Fibroblast of skin of right biceps (primary cell): ENCODE measurements around the gene HTR1E.
"Not testable (repeated sequence)": the region's sequence is repeated elsewhere in the genome, so short reads cannot be mapped to it uniquely, and the experiment has no call there.

Experiments used
- DNase-seq: peaks from one replicate; pipeline ENCODE4 v3.0.0-alpha.2; 2013

Gene HTR1E, protein sequence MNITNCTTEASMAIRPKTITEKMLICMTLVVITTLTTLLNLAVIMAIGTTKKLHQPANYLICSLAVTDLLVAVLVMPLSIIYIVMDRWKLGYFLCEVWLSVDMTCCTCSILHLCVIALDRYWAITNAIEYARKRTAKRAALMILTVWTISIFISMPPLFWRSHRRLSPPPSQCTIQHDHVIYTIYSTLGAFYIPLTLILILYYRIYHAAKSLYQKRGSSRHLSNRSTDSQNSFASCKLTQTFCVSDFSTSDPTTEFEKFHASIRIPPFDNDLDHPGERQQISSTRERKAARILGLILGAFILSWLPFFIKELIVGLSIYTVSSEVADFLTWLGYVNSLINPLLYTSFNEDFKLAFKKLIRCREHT

GRCh38 chr6:86937219-86938079 is at the start of gene HTR1E:
HTR1E (plus strand) TSS chr6:86937528; CDS start chr6:87015335, 77,807 bp downstream.
- no peak for DNase-seq

DNA sequence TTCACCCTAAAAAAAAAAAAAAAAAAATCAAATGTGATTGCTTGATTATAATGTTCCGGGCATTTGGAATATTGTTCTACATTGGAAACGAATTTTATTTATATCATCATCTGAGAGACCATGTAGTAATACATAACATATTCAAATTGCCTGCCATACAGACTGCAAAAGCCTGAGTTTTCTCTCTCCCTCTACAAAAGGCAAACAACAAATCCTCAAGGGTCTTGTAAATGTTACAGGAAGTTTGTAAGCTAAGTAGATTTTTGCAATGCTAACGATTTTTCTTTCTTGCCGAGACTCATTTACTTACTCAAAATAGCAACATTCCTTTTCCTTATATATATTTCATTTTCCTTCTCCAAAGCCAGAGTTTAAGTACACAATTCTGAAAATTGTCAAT is 49.0 kb upstream of the HTR1E start:
- DNase-seq = no peak

DNA sequence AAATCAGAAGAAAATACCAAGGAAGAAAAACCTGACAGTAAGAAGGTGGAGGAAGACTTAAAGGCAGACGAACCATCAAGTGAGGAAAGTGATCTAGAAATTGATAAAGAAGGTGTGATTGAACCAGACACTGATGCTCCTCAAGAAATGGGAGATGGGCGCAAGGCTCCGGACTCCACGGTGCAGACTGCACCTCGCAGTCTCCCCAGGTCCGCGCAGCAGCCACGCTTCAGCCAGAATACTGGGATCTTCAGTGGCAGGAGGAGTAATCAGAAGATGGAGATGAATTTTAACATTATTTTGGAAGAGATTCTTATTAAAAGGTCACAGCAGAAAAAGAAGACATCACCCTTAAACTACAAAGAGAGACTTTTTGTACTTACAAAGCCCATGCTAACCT is 40.1 kb upstream of the HTR1E start:
- not testable (repeated sequence) for DNase-seq

DNA sequence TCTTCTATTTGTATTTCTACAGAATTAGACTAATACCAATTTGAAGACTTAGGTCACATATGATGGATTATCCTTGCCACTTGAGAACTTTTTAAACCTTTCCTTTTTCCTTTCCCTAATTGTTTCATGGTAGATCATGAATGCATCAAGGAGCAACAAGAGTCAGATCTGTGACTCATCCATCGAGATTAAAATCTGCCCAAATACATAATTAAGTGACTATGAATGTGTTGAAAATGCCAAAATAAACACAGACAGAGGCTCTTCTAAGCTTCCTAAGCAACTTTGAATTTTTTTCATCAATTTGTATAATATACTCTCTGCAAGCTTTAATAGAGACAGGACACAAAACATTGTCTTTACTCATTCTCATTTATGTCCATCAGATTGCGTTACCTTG is 23.5 kb upstream of the HTR1E start:
- DNase-seq = peak; percentile 16

DNA sequence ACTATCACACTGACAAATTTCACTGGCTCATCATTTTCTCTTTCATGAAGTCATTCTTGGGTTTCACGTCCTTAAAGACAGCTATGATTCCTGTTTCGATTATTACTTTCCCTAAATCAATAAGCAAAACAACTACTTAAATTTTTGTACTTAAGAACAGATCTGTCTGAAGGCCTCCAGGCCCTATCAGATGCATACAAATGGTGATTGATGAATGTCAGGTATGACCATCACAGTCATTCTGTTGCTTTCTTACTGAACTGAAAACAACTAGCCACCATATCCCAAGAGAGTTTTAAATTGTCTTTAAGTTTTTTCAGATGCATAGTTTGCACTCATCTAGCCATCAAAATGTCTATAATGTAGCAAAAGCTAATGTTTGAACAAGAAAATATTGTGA is 20.9 kb upstream of the HTR1E start:
- no peak for DNase-seq

GRCh38 chr6:86927138-86927537 is 10.2 kb upstream of the HTR1E start:
- DNase-seq = not testable (repeated sequence)

DNA sequence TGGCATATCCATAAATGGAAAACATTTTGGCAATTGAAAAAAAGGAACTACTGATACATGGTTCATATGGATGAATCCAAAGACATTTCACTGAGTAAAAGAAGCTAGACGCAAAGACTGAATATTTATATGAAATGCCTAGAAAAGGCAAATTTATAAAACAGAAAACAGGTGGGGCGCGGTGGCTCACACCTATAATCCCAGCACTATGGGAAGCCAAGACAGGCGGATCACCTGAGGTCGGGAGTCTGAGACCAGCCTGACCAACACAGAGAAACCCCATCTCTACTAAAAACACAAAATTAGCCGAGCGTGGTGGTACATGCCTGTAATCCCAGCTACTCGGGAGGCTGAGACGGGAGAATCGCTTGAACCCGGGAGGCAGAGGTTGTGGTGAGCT is 9.5 kb upstream of the HTR1E start:
- DNase-seq = not testable (repeated sequence)

- DNase-seq = no peak
Measured at GRCh38 chr6:86934365-86934764, 3.0 kb upstream of the HTR1E start.

- DNase-seq = no peak
Measured at GRCh38 chr6:86936834-86937218, 502 bp upstream of the HTR1E start.

DNA sequence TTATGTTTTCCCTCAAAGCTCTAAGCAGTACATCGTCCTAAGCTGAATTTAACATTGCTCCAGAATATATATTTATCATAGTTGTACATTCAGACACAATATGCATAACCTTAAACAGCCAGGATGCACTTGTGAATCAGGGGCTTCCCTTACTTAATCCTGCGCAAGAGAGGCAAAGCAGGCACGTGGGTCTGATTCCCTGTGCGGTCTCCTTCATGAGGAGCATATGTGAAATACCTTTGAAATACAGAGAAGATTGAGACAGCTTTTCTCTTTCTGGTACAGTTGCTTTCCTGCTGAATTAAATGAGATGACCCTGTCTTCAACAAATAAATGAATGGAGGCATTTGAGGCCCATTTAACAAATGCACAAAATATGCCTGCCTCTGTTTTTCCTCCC is 1.5 kb downstream of the HTR1E start:
- no peak for DNase-seq

- DNase-seq = no peak
Measured at GRCh38 chr6:86941461-86941860, 4.1 kb downstream of the HTR1E start.

DNA sequence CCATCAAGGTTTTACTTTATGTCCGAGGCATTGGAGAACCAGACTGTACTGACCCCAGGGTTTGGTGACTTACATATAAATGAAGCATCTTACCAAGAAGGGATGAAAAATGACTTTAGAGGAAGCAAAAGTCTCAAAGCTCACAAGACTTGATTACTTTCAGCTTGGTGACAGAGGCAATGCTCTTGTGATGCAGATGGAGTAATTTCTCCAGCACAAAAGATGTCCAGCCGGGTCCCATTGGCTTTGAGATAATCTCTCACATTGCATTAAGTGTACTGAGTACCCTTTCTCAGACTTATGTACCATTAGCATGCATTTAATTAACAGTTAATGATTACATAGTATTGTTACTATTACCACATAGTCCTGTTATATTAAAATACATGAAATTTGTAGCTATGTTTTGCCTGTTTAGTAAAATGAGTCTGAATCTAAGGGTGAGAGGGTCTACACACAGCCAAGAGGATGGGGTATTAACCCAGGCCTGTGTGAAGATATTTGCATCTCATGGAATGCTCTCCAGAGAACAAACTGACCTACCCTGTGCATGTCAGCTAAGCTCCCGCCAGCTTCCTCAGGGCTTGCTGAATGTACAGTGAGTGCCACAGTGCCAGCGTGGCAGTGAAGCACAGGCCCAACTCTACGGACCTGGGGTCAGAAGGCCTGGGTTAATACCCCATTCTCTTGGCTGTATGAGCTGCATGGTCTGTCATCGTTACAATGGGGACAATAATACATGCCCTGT is 5.6 kb downstream of the HTR1E start:
- no peak for DNase-seq

DNA sequence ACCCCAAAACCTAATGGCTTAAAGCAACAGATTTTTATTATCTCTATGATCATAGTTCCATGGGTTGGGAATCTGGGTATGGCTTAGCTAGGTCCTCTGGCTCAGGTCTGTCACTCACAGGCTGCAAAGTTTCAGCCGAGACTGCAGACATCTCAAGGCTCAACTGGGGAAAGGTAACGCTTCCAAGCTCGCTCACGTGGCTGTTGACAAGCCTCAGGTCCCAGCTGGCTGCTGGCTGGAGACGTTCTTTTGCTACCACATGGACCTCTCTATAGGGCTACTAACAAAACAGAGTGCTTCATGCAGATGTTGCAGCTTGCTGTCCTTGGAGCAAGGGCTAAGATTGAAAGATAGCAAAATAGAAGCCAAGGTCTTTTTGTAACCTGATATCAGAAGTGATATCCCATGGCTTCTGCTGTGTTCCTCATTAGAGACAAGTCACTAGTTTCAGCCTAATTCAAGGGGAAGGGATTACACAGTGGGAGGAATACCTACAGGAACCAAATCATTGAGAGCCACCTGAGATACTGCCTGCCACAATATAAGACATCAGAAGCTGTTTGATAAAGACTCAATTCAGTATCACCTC is 6.6 kb downstream of the HTR1E start:
- DNase-seq = no peak

GRCh38 chr6:86949771-86950170 is 12.4 kb downstream of the HTR1E start:
- no peak for DNase-seq

- no peak for DNase-seq
Measured at GRCh38 chr6:86952991-86953390, 15.7 kb downstream of the HTR1E start.

DNA sequence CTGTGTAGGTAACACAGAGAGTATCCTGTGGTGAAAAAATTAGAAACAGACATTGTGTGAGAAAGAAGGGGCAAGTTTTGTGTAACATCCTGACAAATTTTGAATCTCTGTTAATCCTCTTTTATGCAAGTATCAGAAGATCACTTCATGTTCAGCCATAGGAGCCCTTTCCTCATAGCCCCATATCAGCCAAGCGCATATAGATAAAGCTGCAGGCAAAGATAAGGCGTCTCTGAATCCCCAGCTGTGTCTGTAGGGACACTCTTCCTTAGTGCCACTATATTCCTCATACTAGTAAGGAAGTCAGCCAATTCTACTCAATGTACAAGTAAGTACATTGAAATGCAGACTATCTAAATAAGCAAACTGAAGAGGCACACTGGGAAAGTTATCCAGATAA is 22.3 kb downstream of the HTR1E start:
- DNase-seq = no peak

DNA sequence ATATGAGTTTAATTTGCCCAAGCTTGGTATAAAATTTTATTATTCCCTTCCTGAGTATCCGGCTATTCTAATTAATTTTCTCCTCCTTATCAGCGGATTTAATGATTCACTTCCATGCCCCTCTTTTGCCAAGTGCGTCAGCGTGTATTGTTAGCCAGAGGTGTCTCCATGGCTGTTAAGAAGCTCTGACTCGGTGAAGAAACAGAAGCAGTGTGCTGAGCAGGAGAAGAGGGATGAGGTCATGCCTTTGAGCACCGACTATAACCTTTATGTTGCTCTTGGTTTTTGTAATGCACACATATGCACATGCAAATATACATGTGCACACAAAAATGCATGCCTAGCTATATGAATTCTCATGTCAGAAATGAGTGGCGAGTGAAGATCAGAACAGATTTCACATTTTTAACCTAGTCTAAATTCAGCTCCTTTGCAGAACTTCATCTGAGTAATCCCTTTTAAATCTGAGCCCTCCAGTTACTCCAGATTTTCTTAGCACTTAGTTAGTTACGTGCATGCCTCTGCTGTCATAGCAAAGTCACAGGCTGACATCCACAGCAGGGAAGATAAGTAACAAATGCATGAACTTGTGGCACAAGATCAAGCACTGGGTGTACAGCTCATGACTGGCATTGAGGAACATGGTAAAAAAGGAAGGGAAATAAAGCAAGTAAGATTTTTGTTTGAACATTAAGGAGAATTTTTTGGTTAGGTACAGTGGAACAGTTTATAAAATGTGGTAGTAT is 24.3 kb downstream of the HTR1E start:
- no peak for DNase-seq

DNA sequence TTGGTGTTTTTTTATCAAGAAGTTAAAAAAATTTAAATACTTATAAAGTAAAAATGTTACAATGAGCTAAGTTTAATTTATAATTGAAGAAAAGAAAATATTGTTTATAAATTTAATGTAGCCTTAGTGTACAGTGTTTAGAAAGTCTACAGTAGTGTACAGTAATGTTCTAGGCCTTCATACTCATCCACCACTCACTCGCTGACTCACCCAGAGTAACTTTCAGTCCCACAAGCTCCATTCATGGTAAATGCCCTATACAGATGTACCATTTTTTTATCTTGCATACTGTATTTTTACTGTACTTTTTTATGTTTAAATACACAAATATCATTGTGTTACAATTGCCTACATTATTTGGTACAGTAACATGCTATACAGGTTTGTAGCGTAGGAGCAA is 26.0 kb downstream of the HTR1E start:
- no peak for DNase-seq

DNA sequence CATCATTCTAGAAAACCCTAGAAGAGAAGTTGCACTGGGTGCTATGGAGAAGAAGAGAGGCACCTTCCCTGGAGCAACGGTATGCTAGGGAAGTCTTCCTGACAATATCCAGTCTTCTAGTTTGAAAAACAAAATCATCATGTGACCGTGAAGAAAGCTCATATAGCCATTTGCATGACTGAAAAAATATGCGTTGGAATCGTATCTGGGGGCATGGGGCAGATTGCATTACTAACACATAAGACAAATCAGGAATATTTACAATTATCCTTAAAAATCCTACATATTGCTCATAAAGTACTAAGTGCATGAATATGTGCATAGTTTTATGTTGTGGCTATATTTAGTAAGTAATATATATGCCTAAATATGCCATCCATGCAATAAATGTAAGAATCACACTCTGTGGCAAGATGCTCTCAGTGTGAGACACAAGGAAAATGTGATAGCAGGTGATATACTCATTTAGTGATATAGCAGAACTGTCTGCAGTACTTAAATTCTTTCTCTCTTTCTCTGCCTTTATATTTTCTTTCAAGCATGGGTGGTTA is 26.8 kb downstream of the HTR1E start:
- DNase-seq = no peak

GRCh38 chr6:86966271-86966670 is 28.9 kb downstream of the HTR1E start:
- DNase-seq = no peak

DNA sequence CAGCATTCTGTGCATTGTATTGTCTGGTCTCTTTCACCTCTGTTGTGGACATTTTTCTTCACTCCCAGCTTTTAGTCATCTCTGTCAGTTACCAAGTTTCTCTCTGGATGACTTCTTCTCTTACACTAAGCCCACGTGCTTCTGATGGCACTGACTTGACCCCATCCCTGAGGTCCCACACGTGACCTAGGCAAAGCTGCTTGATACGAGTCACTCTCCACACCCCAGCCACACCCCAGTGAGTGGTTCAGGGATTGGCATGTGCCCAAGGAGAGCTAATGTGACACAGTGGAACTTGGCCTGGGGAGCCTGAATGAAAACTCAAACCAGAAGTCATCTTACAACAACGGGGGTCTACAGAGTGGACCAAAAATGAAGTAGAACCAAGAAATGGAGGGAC is 32.2 kb downstream of the HTR1E start:
- no peak for DNase-seq

DNA sequence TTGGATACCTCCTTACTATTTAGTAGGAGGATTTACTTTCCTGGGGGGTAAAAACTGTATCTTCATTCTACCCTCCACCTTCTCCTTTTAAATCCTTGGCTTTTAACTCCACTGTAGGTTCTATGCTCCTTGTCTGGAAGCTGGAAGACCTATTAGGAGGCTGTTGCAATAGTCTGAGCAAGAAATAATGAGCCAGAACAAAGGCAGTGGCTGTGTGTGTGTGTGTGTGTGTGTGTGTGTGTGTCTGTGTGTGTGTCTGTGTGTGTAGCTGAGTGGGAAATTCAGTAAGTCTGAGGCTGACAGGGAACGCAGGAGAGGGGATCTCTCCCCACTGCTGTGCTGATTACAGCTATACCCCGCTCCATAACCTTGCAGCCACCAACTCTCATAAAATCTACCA is 35.8 kb downstream of the HTR1E start:
- DNase-seq = no peak
